MCF 10A (cell line): ENCODE measurements around the gene RAI14. TPM values are rescaled to one million over a fixed set of nuclear protein-coding genes. Genes with fewer than 3 reads are reported as not detected.
A peak's percentile ranks its signal among the peaks of the same experiment; 100 is the strongest.

Source experiments
- BruUV-seq: library from RNA; stranded (reverse); fragments of 400-500 nt; replicated peaks from 2 replicates; lab custom pipeline; 2021; lab: Mats Ljungman, UMichigan
- CTCF ChIA-PET: fragments of 300-600 bp; sonication (Branson Sonifier 250); formaldehyde crosslinking; extraction: SDS; loops from one replicate; lab custom pipeline; 2021; ENCODE audit warnings: antibody characterized with exemption, inconsistent platforms; lab: Yijun Ruan, JAX
- POLR2A ChIA-PET: fragments of 300-600, 350-650 bp; sonication (Branson Sonifier 250); formaldehyde crosslinking; extraction: SDS; loops from one replicate; lab custom pipeline; 2020; ENCODE audit warnings: antibody characterized with exemption, inconsistent platforms; lab: Yijun Ruan, JAX
- DNase-seq: peaks from one replicate; pipeline ENCODE4 v3.0.0-alpha.2; 2018; ENCODE audit not compliant: unreplicated experiment
- H3K27ac Mint-ChIP-seq: one replicate; pipeline ENCODE4 v1.8.0; 2022; ENCODE audit warnings: mild to moderate bottlenecking, low read depth, mixed read lengths; ENCODE audit not compliant: unreplicated experiment
- H3K27me3 Mint-ChIP-seq: one replicate; pipeline ENCODE4 v1.8.0; 2022; ENCODE audit warnings: mixed read lengths; ENCODE audit not compliant: insufficient read depth, unreplicated experiment
- H3K36me3 Mint-ChIP-seq: one replicate; pipeline ENCODE4 v1.8.0; 2022; ENCODE audit warnings: mild to moderate bottlenecking, moderate library complexity, mixed read lengths; ENCODE audit not compliant: insufficient read depth, unreplicated experiment
- H3K4me1 Mint-ChIP-seq: one replicate; pipeline ENCODE4 v1.8.0; 2022; ENCODE audit warnings: mixed read lengths; ENCODE audit not compliant: insufficient read depth, unreplicated experiment
- H3K4me3 Mint-ChIP-seq: one replicate; pipeline ENCODE4 v1.8.0; 2022; ENCODE audit warnings: mild to moderate bottlenecking, moderate library complexity, mixed read lengths; ENCODE audit not compliant: unreplicated experiment
- H3K9me3 Mint-ChIP-seq: one replicate; pipeline ENCODE4 v1.8.0; 2022; ENCODE audit warnings: mixed read lengths; ENCODE audit not compliant: unreplicated experiment
- CTCF ChIP-seq: fragments of 200-600 bp; IDR thresholded peaks from one replicate; pipeline ENCODE4 v1.8.0; 2022; ENCODE audit warnings: antibody characterized with exemption, mild to moderate bottlenecking; ENCODE audit not compliant: unreplicated experiment
- intact Hi-C: fragments of 100-400 bp; cut with micrococcal nuclease; formaldehyde crosslinking; loops from 2 replicates; pipeline ENCODE4 v1.14.1; 2022
- total RNA-seq: library from RNA; stranded (reverse); gene quantifications from 2 replicates; pipeline ENCODE4 v1.2.3, GENCODE V29; 2022

Gene RAI14
- total RNA-seq, 1 experiment from 2014 or later = 47.6 TPM

- Mint-ChIP-seq H3K9me3 (no peaks in the 10 kb centered on the region), H3K27me3 (no peaks in the 10 kb centered on the region), H3K4me3 (peak overlapping the region; percentile 8), H3K27ac (peak overlapping the region; percentile 31), H3K36me3 (peaks cover 9% of the 10 kb centered on the region), H3K4me1 (peaks cover 19% of the 10 kb centered on the region)
- CTCF ChIA-PET = interaction anchor here (0.6 to 0.9 kb wide), 3 partner anchors 12 to 310 kb away, joined by 3 to 5 read pairs (median 3); no protein-coding TSS in a partner anchor
- POLR2A ChIA-PET = interaction anchor here (0.7 to 2.2 kb wide), 6 partner anchors 11 to 99 kb away, joined by 3 to 10 read pairs (median 3); partner anchors contain the start of gene RAI14
- TF ChIP-seq CTCF = no peak
- intact Hi-C loops = no loop called here
- no TSS peak for BruUV-seq
- peak; percentile 80 for DNase-seq
These were observed 79.6 kb downstream of the RAI14 start for GRCh38 chr5:34735491-34736426.

DNA sequence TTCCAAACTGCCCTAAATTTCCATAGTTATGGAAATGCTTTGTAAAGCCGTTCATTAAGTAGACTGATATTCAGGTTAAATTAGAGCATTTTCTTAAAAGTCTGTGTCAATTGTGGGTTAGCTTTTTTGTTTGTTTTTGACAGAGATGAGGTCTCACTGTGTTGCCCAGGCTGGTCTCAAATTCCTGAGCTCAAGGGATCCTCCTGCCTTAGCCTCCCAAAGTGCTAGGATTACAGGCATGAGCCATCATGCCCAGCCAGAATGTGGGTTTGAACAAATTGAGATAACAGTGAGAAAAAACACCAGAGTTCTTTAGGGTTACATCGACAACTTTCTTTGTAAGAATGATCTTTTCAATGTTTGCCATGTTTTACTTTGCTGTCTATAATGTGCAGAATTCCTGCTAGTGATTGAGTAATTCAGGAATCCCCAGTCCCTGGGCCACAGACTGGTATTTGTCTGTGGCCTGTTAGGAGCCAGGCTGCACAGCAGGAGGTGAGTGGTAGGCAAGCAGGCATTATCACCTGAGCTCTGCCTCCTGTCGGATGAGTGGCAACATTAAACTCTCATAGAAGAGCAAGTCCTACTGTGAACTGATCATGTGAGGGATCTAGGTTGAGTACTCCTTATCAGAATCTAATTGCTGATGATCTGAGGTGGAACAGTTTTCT is 80.5 kb downstream of the RAI14 start:
- ChIA-PET POLR2A (interaction anchor here (0.7 to 2.2 kb wide), 2 partner anchors 12 to 50 kb away, joined by 3 to 10 read pairs; no protein-coding TSS in a partner anchor), CTCF (no interaction called here)
- DNase-seq = peak; percentile 75
- H3K4me1 Mint-ChIP-seq = peaks cover 19% of the 10 kb centered on the region
- no peaks in the 10 kb centered on the region for H3K27me3 Mint-ChIP-seq
- H3K4me3 Mint-ChIP-seq = no peak overlapping the region
- peaks cover 9% of the 10 kb centered on the region for H3K36me3 Mint-ChIP-seq
- intact Hi-C loops = no loop called here
- no TSS peak for BruUV-seq
- TF ChIP-seq CTCF = no peak
- peak overlapping the region; percentile 49 for H3K27ac Mint-ChIP-seq
- no peaks in the 10 kb centered on the region for H3K9me3 Mint-ChIP-seq

- Mint-ChIP-seq H3K27me3 (no peaks in the 10 kb centered on the region), H3K27ac (no peak overlapping the region), H3K4me1 (peaks cover 19% of the 10 kb centered on the region), H3K36me3 (peaks cover 9% of the 10 kb centered on the region), H3K9me3 (no peaks in the 10 kb centered on the region), H3K4me3 (no peak overlapping the region)
- no peak for TF ChIP-seq CTCF
- POLR2A ChIA-PET = interaction anchor here (0.7 kb wide), 1 partner anchor 104 kb away, joined by 6 read pairs; no protein-coding TSS in a partner anchor
- DNase-seq = no peak
- intact Hi-C loops = no loop called here
- CTCF ChIA-PET = interaction anchor here (0.5 to 0.8 kb wide), 5 partner anchors 52 to 1338 kb away, joined by 3 to 7 read pairs (median 3); no protein-coding TSS in a partner anchor
- no TSS peak for BruUV-seq
These were observed 81.6 kb downstream of the RAI14 start for GRCh38 chr5:34737731-34738130.

- POLR2A ChIA-PET = interaction anchor here (0.7 kb wide), 1 partner anchor 10 kb away, joined by 3 read pairs; no protein-coding TSS in a partner anchor
- Mint-ChIP-seq H3K4me3 (no peak overlapping the region), H3K36me3 (peaks cover 9% of the 10 kb centered on the region), H3K4me1 (peaks cover 24% of the 10 kb centered on the region), H3K27ac (no peak overlapping the region), H3K9me3 (no peaks in the 10 kb centered on the region), H3K27me3 (no peaks in the 10 kb centered on the region)
- no peak for DNase-seq
- intact Hi-C loops = no loop called here
- CTCF ChIA-PET = interaction anchor here (0.5 to 0.7 kb wide), 2 partner anchors 53 to 130 kb away, joined by 3 read pairs; no protein-coding TSS in a partner anchor
- no peak for TF ChIP-seq CTCF
- no TSS peak for BruUV-seq
These were observed 82.3 kb downstream of the RAI14 start for GRCh38 chr5:34738381-34738780.
